H1 (cell line): ENCODE results near the gene PTPRCAP. TPM values are rescaled to one million over a fixed set of nuclear protein-coding genes. Genes with fewer than 3 reads are reported as not detected.

Experiments
- BRCA1 ChIP-seq: IDR thresholded peaks from 2 replicates; pipeline ENCODE4 v1.6.1; 2012; ENCODE audit warnings: low read depth, low read length, improper control_type of control experiment
- CBX8 ChIP-seq: fragments of 300-800, 300-1000 bp; sonication (generic); IDR thresholded peaks from 2 replicates; pipeline ENCODE4 v1.7.1; 2016; ENCODE audit warnings: low read depth, low read length, borderline replicate concordance
- CEBPB ChIP-seq: IDR thresholded peaks from 2 replicates; pipeline ENCODE4 v1.6.1; 2012; ENCODE audit warnings: low read depth, low read length
- CHD2 ChIP-seq: IDR thresholded peaks from 2 replicates; pipeline ENCODE4 v1.6.1; 2012; ENCODE audit warnings: low read length, improper control_type of control experiment
- EP300 ChIP-seq, 2 experiments: IDR thresholded peaks; 1 replicate in 1 of 2; 2 replicates in 1 of 2; pipeline ENCODE4 v1.6.1; 2011 to 2012; ENCODE audit warnings: low read depth in 2 of 2, low read length in 2 of 2, mild to moderate bottlenecking in 2 of 2, borderline replicate concordance in 1 of 2, inconsistent platforms in 1 of 2, moderate library complexity in 1 of 2
- EZH2 ChIP-seq: fragments of 200-600 bp; sonication (generic); IDR thresholded peaks from 2 replicates; pipeline ENCODE4 v1.7.1; 2012; ENCODE audit warnings: low read depth, mild to moderate bottlenecking, moderate library complexity, low read length, inconsistent platforms; ENCODE audit not compliant: severe bottlenecking
- GTF2F1 ChIP-seq: IDR thresholded peaks from 2 replicates; pipeline ENCODE4 v1.6.1; 2012; ENCODE audit warnings: low read depth, low read length, improper control_type of control experiment, borderline replicate concordance
- KDM5A ChIP-seq: fragments of 200-600 bp; IDR thresholded peaks from 2 replicates; pipeline ENCODE4 v1.7.1; 2012; ENCODE audit warnings: mild to moderate bottlenecking, low read length, inconsistent platforms, mixed read lengths
- MAFK ChIP-seq: IDR thresholded peaks from 2 replicates; pipeline ENCODE4 v1.6.1; 2012; ENCODE audit warnings: low read depth, mild to moderate bottlenecking, improper control_type of control experiment, low read length
- POLR2A ChIP-seq, 2 experiments: IDR thresholded peaks; 1 replicate in 1 of 2; 2 replicates in 1 of 2; pipeline ENCODE4 v1.6.1; 2011; ENCODE audit warnings: low read depth in 2 of 2, low read length in 2 of 2, mild to moderate bottlenecking in 2 of 2; ENCODE audit errors: control extremely low read depth in 1 of 2
- POLR2AphosphoS5 ChIP-seq: IDR thresholded peaks from 2 replicates; pipeline ENCODE4 v1.6.1; 2011; ENCODE audit warnings: low read depth, low read length
- RNF2 ChIP-seq: fragments of 200-900, 300-1000 bp; sonication (generic); IDR thresholded peaks from 2 replicates; pipeline ENCODE4 v1.7.1; 2016; ENCODE audit warnings: borderline replicate concordance, low read depth, mild to moderate bottlenecking, antibody characterized with exemption, low read length; ENCODE audit not compliant: poor library complexity, severe bottlenecking; ENCODE audit errors: missing control alignments
- SIN3A ChIP-seq, 2 experiments: IDR thresholded peaks in 1 of 2; conservative IDR thresholded peaks in 1 of 2; 2 replicates each; pipeline ENCODE4 v1.6.1; 2011 to 2012; ENCODE audit warnings: low read length in 2 of 2, improper control_type of control experiment in 1 of 2, low read depth in 1 of 2, mild to moderate bottlenecking in 1 of 2
- SIX5 ChIP-seq: IDR thresholded peaks from 2 replicates; pipeline ENCODE4 v1.6.1; 2011; ENCODE audit warnings: mild to moderate bottlenecking, low read depth, low read length
- TAF7 ChIP-seq: optimal IDR thresholded peaks from 2 replicates; pipeline ENCODE3; 2011; ENCODE audit warnings: low read depth, mild to moderate bottlenecking, inconsistent platforms, low read length, moderate library complexity, borderline replicate concordance
- polyA plus RNA-seq, 7 experiments: library from polyadenylated mRNA; depleted of rRNA in 3 of 7; stranded (reverse) in 5 of 7; unstranded in 2 of 7; fragments of >200 nt in 5 of 7; fragments of 200-250 nt in 2 of 7; gene quantifications; 1 replicate in 5 of 7; 2 replicates in 1 of 7; 4 replicates in 1 of 7; pipeline versions ENCODE4 v1.2.1 to v1.2.3, GENCODE V29; 2011 to 2013; ENCODE audit warnings: missing spikeins in 2 of 7, mixed read lengths in 2 of 7
- total RNA-seq: library from RNA; stranded (reverse); fragmentation: NEBNext Ultra II Directional; extraction: Animal tissue kit (Norgen Biotek cat#: 25700); gene quantifications from 2 replicates; pipeline ENCODE4 v1.2.1, GENCODE V29; 2021
- TF ChIP-seq, protein P1 (sequence below): IDR thresholded peaks from 2 replicates; pipeline ENCODE4 v1.6.1; 2011; ENCODE audit warnings: low read depth, mild to moderate bottlenecking, low read length; ENCODE audit not compliant: insufficient read depth

PTPRCAP gene
- total and polyA plus RNA-seq, 2 of the 8 experiments (the other 6 are each of a cell fraction or from before 2014, with no cell fraction given): 0.78 to 6.7 TPM

DNA sequence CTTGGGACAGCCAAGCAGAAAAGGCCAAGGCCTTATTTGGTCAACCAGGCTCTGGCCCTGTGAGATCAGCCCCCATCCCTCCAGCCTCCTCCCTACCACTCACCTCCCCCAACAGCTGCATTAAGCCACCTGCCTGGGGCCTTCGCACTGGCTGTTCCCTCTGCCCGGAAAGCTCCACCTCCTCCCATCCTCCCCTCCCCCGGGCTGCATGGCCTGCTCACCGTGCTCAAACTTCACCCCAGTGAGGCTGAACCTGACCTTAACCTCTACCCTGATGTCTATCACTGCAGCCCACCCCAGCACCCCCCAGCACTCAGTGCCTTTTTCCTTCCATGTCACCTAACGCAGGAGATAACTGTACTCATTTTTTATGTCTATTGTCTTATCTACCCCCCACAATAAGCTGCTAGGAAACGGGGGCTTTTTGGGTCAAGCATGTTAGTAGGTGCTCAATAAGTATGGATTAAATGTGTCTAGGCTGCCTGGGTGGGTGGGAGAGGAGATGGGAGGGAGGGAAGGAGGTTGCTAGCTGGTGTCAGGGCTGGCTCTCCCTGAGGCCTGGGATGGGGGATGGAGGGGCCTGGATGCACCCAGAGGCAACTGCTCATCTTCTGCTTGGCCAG is 912 bp downstream of the PTPRCAP start (continued):
- TF ChIP-seq SIX5: no peak
- no peak for TF ChIP-seq EZH2
- TF ChIP-seq POLR2AphosphoS5: peak; percentile 70; the same call in 1 of the 2 replicates
- TF ChIP-seq CHD2: peak; percentile 40; the same call in 1 of the 2 replicates
- no peak for TF ChIP-seq BRCA1
- TF ChIP-seq POLR2A (IDR thresholded peaks at IDR 0.05; ENCODE audit: control extremely low read depth in 1 of 2, low read depth in 2 of 2, low read length in 2 of 2): no peak
- TF ChIP-seq GTF2F1: no peak
- no peak for TF ChIP-seq CBX8
- TF ChIP-seq RNF2: no peak
- TF ChIP-seq EP300 (IDR thresholded peaks at IDR 0.05; ENCODE audit: borderline replicate concordance in 1 of 2, low read depth in 2 of 2, low read length in 2 of 2): peak; percentile 49 to 79; a peak in 2 of 3 replicates
- peak; percentile 57 for TF ChIP-seq TAF7
- TF ChIP-seq CEBPB: no peak
- TF ChIP-seq, protein P1, sequence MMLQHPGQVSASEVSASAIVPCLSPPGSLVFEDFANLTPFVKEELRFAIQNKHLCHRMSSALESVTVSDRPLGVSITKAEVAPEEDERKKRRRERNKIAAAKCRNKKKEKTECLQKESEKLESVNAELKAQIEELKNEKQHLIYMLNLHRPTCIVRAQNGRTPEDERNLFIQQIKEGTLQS: no peak
- peak in 1 of 2 experiments; percentile 63; a peak in 2 of 4 replicates for TF ChIP-seq SIN3A (conservative IDR thresholded peaks at IDR 0.05 in 1 of 2, IDR thresholded peaks at IDR 0.05 in 1 of 2; ENCODE audit: low read depth in 1 of 2, low read length in 2 of 2)
- TF ChIP-seq MAFK: no peak
- no peak for TF ChIP-seq KDM5A
